NCI-H2107 treated with DMSO at 0.1 percent for 48 hours (cell line): ENCODE results near the gene TBCK.

Source experiments
- DNase-seq: peaks from one replicate; lab custom pipeline; 2025; ENCODE audit not compliant: unreplicated experiment; lab: John Stamatoyannopoulos, UW

TBCK gene

GRCh38 chr4:106049490-106049889, 266.5 kb downstream of the TBCK start:
- no peak for DNase-seq

- DNase-seq, result no peak
Observed at GRCh38 chr4:106048250-106048971, 267.6 kb downstream of the TBCK start.

- DNase-seq, result no peak
Observed at GRCh38 chr4:106046083-106046482, 269.9 kb downstream of the TBCK start.

- DNase-seq, result no peak
Observed at GRCh38 chr4:106041294-106042002, 274.6 kb downstream of the TBCK start.

- no peak for DNase-seq
Observed at GRCh38 chr4:106039796-106040195, 276.2 kb downstream of the TBCK start.

- no peak for DNase-seq
Observed at GRCh38 chr4:106038908-106039307, 277.1 kb downstream of the TBCK start.

GRCh38 chr4:106038012-106038411, 278.0 kb downstream of the TBCK start:
- DNase-seq, result no peak

GRCh38 chr4:106036848-106037247, 279.2 kb downstream of the TBCK start:
- no peak for DNase-seq

GRCh38 chr4:106036334-106036733, 279.7 kb downstream of the TBCK start:
- DNase-seq, result no peak

GRCh38 chr4:106035204-106035603, 280.8 kb downstream of the TBCK start:
- no peak for DNase-seq

- no peak for DNase-seq
Observed at GRCh38 chr4:106034751-106035150, 281.3 kb downstream of the TBCK start.

GRCh38 chr4:106034220-106034619, 281.8 kb downstream of the TBCK start:
- DNase-seq, result no peak

- DNase-seq, result no peak
Observed at GRCh38 chr4:106033469-106033868, 282.5 kb downstream of the TBCK start.

GRCh38 chr4:106032851-106033286, 283.1 kb downstream of the TBCK start:
- no peak for DNase-seq

GRCh38 chr4:106022454-106022853, 293.6 kb downstream of the TBCK start:
- DNase-seq, result no peak

GRCh38 chr4:106021737-106022410, 294.1 kb downstream of the TBCK start:
- DNase-seq, result peak; percentile 20

GRCh38 chr4:106019771-106020170, 296.2 kb downstream of the TBCK start:
- no peak for DNase-seq

GRCh38 chr4:106017975-106018374, 298.0 kb downstream of the TBCK start:
- DNase-seq, result peak; percentile 14

GRCh38 chr4:106011387-106011786, 304.6 kb downstream of the TBCK start:
- no peak for DNase-seq

- no peak for DNase-seq
Observed at GRCh38 chr4:106010761-106011160, 305.2 kb downstream of the TBCK start.

- no peak for DNase-seq
Observed at GRCh38 chr4:106002994-106003393, 313.0 kb downstream of the TBCK start.
